Activated CD4-positive, alpha-beta T cell treated with anti-CD3 and anti-CD28 coated beads for 1 hour (primary cell): ENCODE measurements around the gene GPR52.

Experiments
- DNase-seq: peaks from one replicate; pipeline ENCODE4 v3.0.0-alpha.2; 2020

GPR52 gene

GRCh38 chr1:174469687-174470086, 21.9 kb downstream of the GPR52 start:
- no peak for DNase-seq

GRCh38 chr1:174479281-174479680, 31.5 kb downstream of the GPR52 start:
- no peak for DNase-seq

GRCh38 chr1:174480324-174480723, 32.6 kb downstream of the GPR52 start:
- no peak for DNase-seq

- DNase-seq: no peak
Measured at GRCh38 chr1:174491606-174492005, 43.8 kb downstream of the GPR52 start.

GRCh38 chr1:174497478-174497877, 49.7 kb downstream of the GPR52 start:
- DNase-seq: no peak
